Hepatocyte (in vitro differentiated cells): ENCODE results near the gene PEAR1. TPM values are rescaled to one million over a fixed set of nuclear protein-coding genes. Genes with fewer than 3 reads are reported as not detected.

Source experiments
- DNase-seq: peaks from one replicate; pipeline ENCODE4 v3.0.0-alpha.2; 2016; ENCODE audit warnings: low spot score
- H2AFZ ChIP-seq: fragments of 200-600 bp; sonication (generic); 2 replicates; pipeline ENCODE4 v1.6.0; 2016; ENCODE audit warnings: antibody characterized with exemption, mild to moderate bottlenecking
- H3K27ac ChIP-seq: fragments of 200-600 bp; sonication (generic); 2 replicates; pipeline ENCODE4 v1.5.1; 2016; ENCODE audit warnings: mild to moderate bottlenecking
- H3K27me3 ChIP-seq: fragments of 200-600 bp; sonication (generic); 2 replicates; pipeline ENCODE4 v1.6.1; 2016
- H3K36me3 ChIP-seq: fragments of 200-600 bp; sonication (generic); replicated peaks from 2 replicates; pipeline ENCODE4 v1.5.1; 2016; ENCODE audit warnings: low read depth; ENCODE audit not compliant: insufficient read depth
- H3K4me1 ChIP-seq: fragments of 200-600 bp; sonication (generic); 2 replicates; pipeline ENCODE4 v1.5.1; 2016; ENCODE audit warnings: mild to moderate bottlenecking, moderate library complexity; ENCODE audit not compliant: insufficient read depth
- H3K4me2 ChIP-seq: fragments of 200-600 bp; sonication (generic); 2 replicates; pipeline ENCODE4 v1.6.0; 2016
- H3K4me3 ChIP-seq: fragments of 200-600 bp; sonication (generic); 2 replicates; pipeline ENCODE4 v1.5.1; 2016; ENCODE audit warnings: mild to moderate bottlenecking
- H3K79me2 ChIP-seq: fragments of 200-600 bp; sonication (generic); 2 replicates; pipeline ENCODE4 v1.6.0; 2017; ENCODE audit warnings: mild to moderate bottlenecking
- H3K9me2 ChIP-seq: fragments of 200-600 bp; sonication (generic); replicated peaks from 2 replicates; pipeline ENCODE4 v1.6.0; 2017; ENCODE audit warnings: mild to moderate bottlenecking; ENCODE audit not compliant: insufficient read depth
- H3K9me3 ChIP-seq: fragments of 200-600 bp; sonication (generic); 2 replicates; pipeline ENCODE4 v1.5.1; 2016; ENCODE audit warnings: low read depth, mild to moderate bottlenecking
- H4K20me1 ChIP-seq: fragments of 200-600 bp; sonication (generic); 2 replicates; pipeline ENCODE4 v1.6.0; 2016; ENCODE audit warnings: mild to moderate bottlenecking; ENCODE audit not compliant: insufficient read depth, poor library complexity, severe bottlenecking
- CTCF ChIP-seq: fragments of 200-600 bp; sonication (generic); IDR thresholded peaks from 2 replicates; pipeline ENCODE4 v1.5.1; 2016; ENCODE audit warnings: antibody characterized with exemption, mild to moderate bottlenecking; ENCODE audit not compliant: poor library complexity
- EZH2 ChIP-seq: fragments of 200-600 bp; sonication (generic); IDR thresholded peaks from 2 replicates; pipeline ENCODE4 v1.6.1; 2016; ENCODE audit warnings: antibody characterized with exemption, mild to moderate bottlenecking, borderline replicate concordance
- EZH2phosphoT487 ChIP-seq: fragments of 200-600 bp; sonication (generic); IDR thresholded peaks from one replicate; pipeline ENCODE4 v1.6.1; 2018; ENCODE audit warnings: antibody characterized with exemption, mild to moderate bottlenecking, low read depth, moderate library complexity; ENCODE audit not compliant: unreplicated experiment, severe bottlenecking
- WGBS: methylation state at CpG from one replicate; pipeline ENCODE4 v1.1.6; 2016; ENCODE audit warnings: low lambda C conversion rate; ENCODE audit errors: missing lambda C conversion rate; 5-methylcytosine and 5-hydroxymethylcytosine counted together
- polyA plus RNA-seq: library from polyadenylated mRNA; unstranded; fragments of >200 nt; fragmentation: Nextera tagmentation; extraction: Ambion mirVana; gene quantifications from 2 replicates; pipeline ENCODE4 v1.2.1, GENCODE V29; 2016
- total RNA-seq: library from RNA; depleted of rRNA; stranded (reverse); fragments of >200 nt; gene quantifications from 2 replicates; pipeline ENCODE4 v1.2.3, GENCODE V29; 2014

Gene PEAR1
- total and polyA plus RNA-seq, 2 experiments from 2014 or later, result 5.3 to 6.3 TPM

DNA sequence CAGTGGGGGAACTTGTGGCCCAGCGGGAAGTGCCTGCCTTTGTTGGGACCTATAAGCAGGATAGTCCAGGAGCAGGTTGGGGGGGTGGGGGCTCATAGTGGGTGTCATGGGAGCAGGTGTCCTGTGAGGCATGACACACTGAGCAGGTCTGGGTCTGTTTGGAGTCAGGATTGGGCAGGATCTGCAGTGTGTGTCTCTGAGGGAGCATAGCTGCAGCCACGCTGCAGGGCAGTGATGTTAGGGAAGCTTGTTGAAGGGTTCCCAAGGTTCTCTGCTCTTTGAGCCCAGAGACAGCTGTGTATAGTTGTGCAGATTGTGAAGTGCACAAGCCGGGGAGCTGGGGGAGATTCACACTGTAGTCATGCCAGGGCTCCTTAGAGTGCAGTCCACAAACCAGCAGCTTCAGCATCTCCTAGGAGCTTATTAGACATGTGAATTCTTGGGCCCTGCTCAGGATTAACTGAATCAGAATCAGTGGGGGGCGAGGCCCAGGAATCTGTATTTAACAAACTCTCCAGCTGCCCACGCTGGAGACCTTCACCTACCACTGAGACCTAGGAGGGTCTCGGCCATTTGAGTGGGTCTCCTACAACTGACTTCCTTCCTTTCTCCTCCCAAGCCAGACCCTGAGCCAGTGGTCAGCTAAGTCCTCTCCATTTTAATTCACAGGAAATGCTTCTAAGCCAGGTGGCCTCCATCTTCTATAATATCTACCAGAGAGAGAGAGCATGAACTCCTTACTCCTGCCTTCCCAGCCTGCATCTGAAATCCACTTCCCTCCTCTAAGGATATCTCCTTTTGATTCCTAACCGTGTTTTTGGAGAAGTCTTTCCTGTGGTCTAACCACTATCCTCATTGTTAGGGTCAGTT lies 45.7 kb upstream of the PEAR1 start:
- no peak for DNase-seq
- no peak overlapping the region for H3K4me2 ChIP-seq
- no peaks in the 10 kb centered on the region for H3K9me2 ChIP-seq
- H3K79me2 ChIP-seq, result no peaks in the 10 kb centered on the region
- H2AFZ ChIP-seq, result no peak overlapping the region
- H3K36me3 ChIP-seq, result no peaks in the 10 kb centered on the region
- TF ChIP-seq EZH2, result no peak
- TF ChIP-seq EZH2phosphoT487, result no peak
- no peak for TF ChIP-seq CTCF
- no peak overlapping the region for H3K27ac ChIP-seq
- H3K4me1 ChIP-seq, result no peaks in the 10 kb centered on the region
- H4K20me1 ChIP-seq, result no peaks in the 10 kb centered on the region
- no peak overlapping the region for H3K4me3 ChIP-seq
- 69% methylated on average over 7 of the region's 7 CpGs for WGBS
- H3K27me3 ChIP-seq, result peaks cover 73% of the 10 kb centered on the region
- H3K9me3 ChIP-seq, result no peaks in the 10 kb centered on the region

GRCh38 chr1:156848461-156849150 lies 44.9 kb upstream of the PEAR1 start:
- DNase-seq, result peak; percentile 56
- Histone ChIP-seq H3K4me2 (peak overlapping the region; percentile 29), H3K79me2 (no peaks in the 10 kb centered on the region), H3K36me3 (no peaks in the 10 kb centered on the region), H4K20me1 (no peaks in the 10 kb centered on the region), H3K27me3 (peaks cover 73% of the 10 kb centered on the region), H3K4me1 (no peaks in the 10 kb centered on the region), H3K27ac (no peak overlapping the region), H3K4me3 (no peak overlapping the region), H2AFZ (no peak overlapping the region), H3K9me2 (no peaks in the 10 kb centered on the region), H3K9me3 (no peaks in the 10 kb centered on the region)
- TF ChIP-seq CTCF (no peak), EZH2 (peak; percentile 4)
- 7% methylated on average over 29 of the region's 36 CpGs for WGBS

DNA sequence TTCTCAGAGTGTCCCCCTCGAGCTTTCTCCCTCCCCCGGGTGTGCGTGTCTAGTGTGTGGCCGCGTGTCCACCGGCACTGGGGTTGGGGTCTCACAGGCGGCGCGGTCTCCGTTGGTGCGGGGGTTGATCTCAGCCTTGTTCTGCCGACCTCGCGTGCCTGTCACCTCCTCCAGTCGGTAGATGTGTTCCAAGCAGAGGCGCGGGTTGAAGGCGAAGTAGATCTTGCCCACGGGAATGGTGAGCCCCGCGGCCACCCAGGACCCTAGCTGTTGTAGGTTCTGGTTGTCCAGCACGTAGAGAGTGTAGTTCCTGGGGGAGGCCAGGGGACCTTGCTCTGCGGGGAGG lies 44.4 kb upstream of the PEAR1 start:
- no peaks in the 10 kb centered on the region for H3K9me2 ChIP-seq
- H3K4me2 ChIP-seq, result peak overlapping the region; percentile 29
- no peaks in the 10 kb centered on the region for H3K9me3 ChIP-seq
- DNase-seq, result no peak
- no peak overlapping the region for H3K4me3 ChIP-seq
- H3K79me2 ChIP-seq, result no peaks in the 10 kb centered on the region
- H3K27ac ChIP-seq, result no peak overlapping the region
- H3K36me3 ChIP-seq, result no peaks in the 10 kb centered on the region
- no peaks in the 10 kb centered on the region for H3K4me1 ChIP-seq
- no peaks in the 10 kb centered on the region for H4K20me1 ChIP-seq
- peaks cover 67% of the 10 kb centered on the region for H3K27me3 ChIP-seq
- WGBS, result 30% methylated on average over 22 of the region's 23 CpGs
- peak; percentile 1 for TF ChIP-seq EZH2
- no peak for TF ChIP-seq EZH2phosphoT487
- no peak for TF ChIP-seq CTCF
- no peak overlapping the region for H2AFZ ChIP-seq
